Gastrocnemius medialis (tissue), 4 donors: ENCODE results near the gene CALHM3. TPM values are rescaled to one million over a fixed set of nuclear protein-coding genes. Genes with fewer than 3 reads are reported as not detected.

ENCODE experiments used
- ATAC-seq, 2 donors: fragments of 150-250 bp; one replicate each; pipeline ENCODE4 v1.9.1; 2016
- DNase-seq, 2 donors: peaks; one replicate each; pipeline ENCODE4 v3.0.0-alpha.2; 2019
- H3K27ac ChIP-seq, 4 donors: fragments of 200-600 bp; sonication (generic); 1 replicate in 1 of 4; 2 replicates in 3 of 4; pipeline ENCODE4 v1.5.1; 2016 to 2018; ENCODE audit warnings: mild to moderate bottlenecking in 2 of 4, moderate library complexity in 1 of 4
- H3K27me3 ChIP-seq, 3 donors: fragments of 200-600 bp; sonication (generic) in 2 of 3; 1 replicate in 1 of 3; 2 replicates in 2 of 3; pipeline versions ENCODE4 v1.5.1 to v1.6.0; 2016 to 2019; ENCODE audit warnings: mild to moderate bottlenecking in 1 of 3, moderate library complexity in 1 of 3
- H3K36me3 ChIP-seq, 2 donors: fragments of 200-600 bp; sonication (generic) in 1 of 2; one replicate each; pipeline ENCODE4 v1.5.1; 2017 to 2018
- H3K4me1 ChIP-seq, 2 donors: fragments of 200-600 bp; sonication (generic) in 1 of 2; one replicate each; pipeline ENCODE4 v1.5.1; 2016 to 2017; ENCODE audit warnings: mild to moderate bottlenecking in 2 of 2
- H3K4me3 ChIP-seq, 4 donors: fragments of 200-600 bp; sonication (generic) in 3 of 4; 1 replicate in 1 of 4; 2 replicates in 3 of 4; pipeline ENCODE4 v1.5.1; 2016 to 2019; ENCODE audit warnings: mild to moderate bottlenecking in 2 of 4
- H3K9me3 ChIP-seq, 3 donors: fragments of 200-600 bp; sonication (generic) in 2 of 3; 1 replicate in 1 of 3; 2 replicates in 2 of 3; pipeline ENCODE4 v1.5.1; 2016 to 2019
- POLR2A ChIP-seq, 2 donors: fragments of 450-650 bp; IDR thresholded peaks; one replicate each; pipeline ENCODE4 v1.6.1; 2017; ENCODE audit warnings: antibody characterized with exemption in 2 of 2, mild to moderate bottlenecking in 2 of 2, moderate library complexity in 2 of 2
- in situ Hi-C, 4 donors: fragments of 200-750 bp; cut with MboI; loops; one replicate each; pipeline versions ENCODE4 v1.15.0 to v1.8.0; 2017; ENCODE audit warnings: low sequenced_read_pairs in 4 of 4
- intact Hi-C: fragments of 100-400 bp; cut with DNase I; formaldehyde crosslinking; loops from one replicate; pipeline ENCODE4 v1.15.1; 2023; ENCODE audit warnings: low total_unique reads
- total RNA-seq, 4 donors: library from RNA; depleted of rRNA; stranded (reverse); fragments of >200 nt; gene quantifications; one replicate each; pipeline versions ENCODE4 v1.1.0 to v1.2.3, GENCODE V29; 2016
- TF ChIP-seq, protein P1 (sequence below), 5 experiments: fragments of 450-650 bp in 3 of 5; fragments of 200-600 bp in 2 of 5; sonication (generic) in 2 of 5; IDR thresholded peaks in 4 of 5; conservative IDR thresholded peaks in 1 of 5; 1 replicate in 4 of 5; 2 replicates in 1 of 5; pipeline ENCODE4 v1.5.1; 2016 to 2019; ENCODE audit warnings: antibody characterized with exemption in 5 of 5, mild to moderate bottlenecking in 3 of 5, moderate library complexity in 3 of 5

CALHM3 gene
- total RNA-seq, 4 donors from 2014 or later: not detected

DNA sequence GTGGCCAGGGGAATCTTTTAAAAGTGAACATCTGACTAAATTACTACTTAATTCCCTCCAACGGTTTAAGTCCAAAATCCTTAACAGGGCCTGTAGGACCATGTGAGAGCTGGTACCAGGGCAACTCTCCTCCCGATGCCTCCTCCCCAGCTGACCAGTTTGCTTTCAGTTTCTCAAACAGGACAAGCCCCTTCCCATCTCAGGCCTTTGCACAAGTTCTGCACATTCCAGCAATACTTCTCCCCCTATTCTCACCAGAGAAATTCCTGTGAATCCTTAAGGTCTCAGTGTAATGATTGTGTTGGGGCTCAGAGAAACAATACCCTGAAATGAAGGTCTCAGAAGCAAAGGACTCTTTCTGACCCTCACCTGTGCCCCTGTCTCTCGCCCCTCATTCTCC, 12.3 kb downstream of the CALHM3 start:
- intact Hi-C loops: no loop called here
- no peaks in the 10 kb centered on the region for H3K9me3 ChIP-seq
- H3K27ac ChIP-seq: no peak overlapping the region
- TF ChIP-seq, protein P1, sequence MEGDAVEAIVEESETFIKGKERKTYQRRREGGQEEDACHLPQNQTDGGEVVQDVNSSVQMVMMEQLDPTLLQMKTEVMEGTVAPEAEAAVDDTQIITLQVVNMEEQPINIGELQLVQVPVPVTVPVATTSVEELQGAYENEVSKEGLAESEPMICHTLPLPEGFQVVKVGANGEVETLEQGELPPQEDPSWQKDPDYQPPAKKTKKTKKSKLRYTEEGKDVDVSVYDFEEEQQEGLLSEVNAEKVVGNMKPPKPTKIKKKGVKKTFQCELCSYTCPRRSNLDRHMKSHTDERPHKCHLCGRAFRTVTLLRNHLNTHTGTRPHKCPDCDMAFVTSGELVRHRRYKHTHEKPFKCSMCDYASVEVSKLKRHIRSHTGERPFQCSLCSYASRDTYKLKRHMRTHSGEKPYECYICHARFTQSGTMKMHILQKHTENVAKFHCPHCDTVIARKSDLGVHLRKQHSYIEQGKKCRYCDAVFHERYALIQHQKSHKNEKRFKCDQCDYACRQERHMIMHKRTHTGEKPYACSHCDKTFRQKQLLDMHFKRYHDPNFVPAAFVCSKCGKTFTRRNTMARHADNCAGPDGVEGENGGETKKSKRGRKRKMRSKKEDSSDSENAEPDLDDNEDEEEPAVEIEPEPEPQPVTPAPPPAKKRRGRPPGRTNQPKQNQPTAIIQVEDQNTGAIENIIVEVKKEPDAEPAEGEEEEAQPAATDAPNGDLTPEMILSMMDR (IDR thresholded peaks at IDR 0.05 in 4 of 5, conservative IDR thresholded peaks at IDR 0.05 in 1 of 5): no peak
- TF ChIP-seq POLR2A (IDR thresholded peaks at IDR 0.05): no peak
- DNase-seq (no peak), ATAC-seq (no peak)
- H3K36me3 ChIP-seq: no peaks in the 10 kb centered on the region
- no peak overlapping the region for H3K4me3 ChIP-seq
- H3K4me1 ChIP-seq: no peaks in the 10 kb centered on the region
- in situ Hi-C loops: no loop called here
- no peaks in the 10 kb centered on the region for H3K27me3 ChIP-seq

DNA sequence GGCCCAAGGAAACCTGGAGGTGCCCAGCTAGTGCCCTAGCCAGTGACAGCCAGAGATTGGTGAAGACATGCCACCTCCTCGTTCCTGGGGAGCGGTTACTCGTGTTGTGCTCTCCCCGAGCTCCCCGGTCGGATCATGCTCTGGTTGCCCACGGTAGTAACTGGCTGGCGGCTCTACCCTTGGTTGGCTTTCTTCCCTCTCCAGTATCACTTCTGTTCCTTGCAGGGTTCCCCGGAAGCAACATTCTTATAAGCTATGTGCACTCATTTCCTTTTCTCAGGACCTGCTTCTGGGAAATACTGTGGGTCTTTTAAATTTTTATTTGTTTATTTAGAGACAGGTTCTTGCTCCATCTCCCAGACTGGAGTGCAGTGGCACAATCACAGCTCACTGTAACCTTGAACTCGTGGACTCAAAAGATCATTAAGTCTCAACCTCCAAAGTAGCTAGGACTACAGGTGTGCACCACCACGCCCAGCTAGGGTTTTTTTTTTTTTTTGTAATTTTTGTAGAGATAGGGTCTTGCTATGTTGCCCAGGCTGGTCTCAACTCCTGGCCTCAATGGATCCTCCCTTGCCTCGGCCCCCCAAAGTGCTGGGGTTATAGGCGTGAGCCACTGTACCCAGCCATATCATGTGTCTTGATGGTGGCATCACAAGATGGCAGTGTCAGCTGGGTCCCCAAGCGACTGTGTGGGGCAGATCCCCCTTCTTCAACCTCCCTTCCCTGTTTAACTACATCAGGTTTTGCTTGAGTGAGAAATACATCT, 13.4 kb downstream of the CALHM3 start:
- no peaks in the 10 kb centered on the region for H3K4me1 ChIP-seq
- DNase-seq (no peak), ATAC-seq (no peak)
- intact Hi-C loops (no loop called here), in situ Hi-C loops (no loop called here)
- no peaks in the 10 kb centered on the region for H3K9me3 ChIP-seq
- no peaks in the 10 kb centered on the region for H3K27me3 ChIP-seq
- no peaks in the 10 kb centered on the region for H3K36me3 ChIP-seq
- no peak overlapping the region for H3K27ac ChIP-seq
- TF ChIP-seq, protein P1 (IDR thresholded peaks at IDR 0.05 in 4 of 5, conservative IDR thresholded peaks at IDR 0.05 in 1 of 5): no peak
- no peak for TF ChIP-seq POLR2A (IDR thresholded peaks at IDR 0.05)
- H3K4me3 ChIP-seq: no peak overlapping the region

DNA sequence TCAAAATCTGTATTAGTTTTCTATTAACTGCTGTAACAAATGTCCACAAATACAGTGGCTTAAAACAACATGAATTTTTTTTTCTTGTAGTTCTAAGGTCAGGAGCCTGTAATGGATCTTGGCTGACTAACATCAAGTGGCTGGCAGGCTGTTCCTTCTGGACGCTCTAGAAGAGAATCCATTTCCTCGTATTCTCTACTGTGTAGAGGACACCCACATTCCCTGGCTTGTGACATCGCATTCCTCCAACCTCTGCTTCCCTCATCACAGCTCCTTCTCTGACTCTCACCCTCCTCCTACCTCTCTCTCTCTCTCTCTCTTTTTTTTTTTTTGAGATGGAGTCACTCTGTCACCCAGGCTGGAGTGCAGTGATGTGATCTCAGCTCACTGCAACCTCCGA, 15.5 kb downstream of the CALHM3 start:
- Histone ChIP-seq H3K27me3 (no peaks in the 10 kb centered on the region), H3K4me3 (no peak overlapping the region), H3K36me3 (no peaks in the 10 kb centered on the region), H3K9me3 (no peaks in the 10 kb centered on the region), H3K27ac (no peak overlapping the region), H3K4me1 (no peaks in the 10 kb centered on the region)
- intact Hi-C loops: no loop called here
- TF ChIP-seq, protein P1 (IDR thresholded peaks at IDR 0.05 in 4 of 5, conservative IDR thresholded peaks at IDR 0.05 in 1 of 5): no peak
- TF ChIP-seq POLR2A (IDR thresholded peaks at IDR 0.05): no peak
- in situ Hi-C loops: no loop called here
- ATAC-seq: no peak
- DNase-seq: no peak

DNA sequence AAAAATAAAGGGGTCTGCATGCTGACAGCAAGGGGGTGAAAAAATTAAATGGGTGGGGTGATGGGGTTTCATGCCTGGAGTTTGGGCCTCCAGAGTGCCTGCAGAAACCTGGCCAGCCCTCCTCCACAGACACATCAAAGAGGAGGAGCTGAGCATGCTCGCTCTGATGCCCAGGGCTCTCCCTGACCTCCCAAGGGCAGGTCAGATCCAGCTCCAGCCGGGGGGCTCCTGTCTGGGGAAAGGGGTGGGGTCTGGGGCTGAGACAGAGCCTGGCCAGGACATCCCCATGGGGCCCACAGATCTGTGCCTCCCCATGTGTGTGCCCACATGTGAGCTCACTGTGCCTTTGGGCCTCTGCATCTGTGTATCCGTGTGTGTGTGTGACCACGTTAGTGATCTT, 19.4 kb downstream of the CALHM3 start:
- intact Hi-C loops: no loop called here
- Histone ChIP-seq H3K4me3 (no peak overlapping the region), H3K9me3 (no peaks in the 10 kb centered on the region), H3K36me3 (no peaks in the 10 kb centered on the region), H3K4me1 (no peaks in the 10 kb centered on the region), H3K27me3 (no peaks in the 10 kb centered on the region), H3K27ac (no peak overlapping the region)
- DNase-seq (no peak), ATAC-seq (no peak)
- TF ChIP-seq, protein P1 (IDR thresholded peaks at IDR 0.05 in 4 of 5, conservative IDR thresholded peaks at IDR 0.05 in 1 of 5): no peak
- no peak for TF ChIP-seq POLR2A (IDR thresholded peaks at IDR 0.05)
- in situ Hi-C loops: no loop called here

DNA sequence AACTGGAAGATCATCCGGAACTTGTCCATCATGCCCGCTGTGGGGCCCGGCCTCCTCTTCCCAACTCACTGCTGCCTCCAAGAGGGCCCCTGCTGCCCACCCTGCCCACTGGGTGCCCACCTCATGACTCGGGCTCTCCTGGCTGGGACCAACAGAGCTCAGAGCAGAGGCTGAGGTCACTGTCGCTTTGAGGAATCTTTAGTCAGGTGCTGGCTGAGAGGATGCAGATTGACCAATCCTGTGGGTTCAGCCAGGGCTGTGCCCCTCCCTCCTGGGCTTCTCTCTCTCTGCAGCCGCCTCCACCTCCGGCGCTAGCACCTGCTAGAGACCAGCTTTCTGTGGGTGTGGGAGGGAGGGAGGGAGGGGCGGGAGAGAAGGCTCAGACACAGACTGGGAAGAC, 20.3 kb downstream of the CALHM3 start, which contains the start of gene CALHM1:
Gene CALHM1, minus strand, starts transcription at position 181 of the 400 bp plus-strand sequence. Its CDS starts 149 bp downstream, at position 32.
- H3K9me3 ChIP-seq: no peaks in the 10 kb centered on the region
- intact Hi-C loops: no loop called here

More for the DNA sequence above, 20.3 kb downstream of the CALHM3 start, which contains the start of gene CALHM1:
- H3K4me3 ChIP-seq: no peak within 1 kb of the TSS
- H3K27me3 ChIP-seq: no peaks in the 10 kb centered on the region
- H3K27ac ChIP-seq: no peak within 1 kb of the TSS
- no peaks in the 10 kb centered on the region for H3K4me1 ChIP-seq
- ATAC-seq (no peak), DNase-seq (no peak)
- in situ Hi-C loops: no loop called here
- TF ChIP-seq, protein P1 (IDR thresholded peaks at IDR 0.05 in 4 of 5, conservative IDR thresholded peaks at IDR 0.05 in 1 of 5): no peak
- TF ChIP-seq POLR2A (IDR thresholded peaks at IDR 0.05): no peak
- H3K36me3 ChIP-seq: no peaks in the 10 kb centered on the region
